ENCODE data around the gene CDC14A.

DNA sequence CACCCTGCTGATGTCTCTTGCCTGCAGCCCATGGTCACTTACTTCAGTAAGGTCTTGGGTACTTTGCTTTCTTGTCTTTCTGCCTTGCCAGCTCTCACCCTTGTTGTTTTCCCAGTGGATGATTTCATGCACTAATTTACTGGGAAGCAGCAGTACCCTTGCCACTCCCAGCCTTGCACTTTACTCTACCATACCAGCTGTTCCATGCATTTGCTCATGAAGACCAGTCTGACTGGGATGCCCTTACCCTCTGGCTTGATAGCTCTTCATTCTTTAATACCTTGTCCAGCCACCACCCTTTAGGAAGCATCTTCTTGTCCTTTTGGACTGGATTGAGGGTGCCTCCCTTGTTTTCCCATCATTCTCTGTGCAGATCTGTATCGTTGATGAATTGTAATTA lies 28.3 kb downstream of the CDC14A start:
- TF ChIP-seq SUZ12 (IDR thresholded peaks at IDR 0.05) = no peak
- TF ChIP-seq BHLHE40 (IDR thresholded peaks at IDR 0.05; ENCODE audit: borderline replicate concordance) = no peak
- TF ChIP-seq, protein P1, sequence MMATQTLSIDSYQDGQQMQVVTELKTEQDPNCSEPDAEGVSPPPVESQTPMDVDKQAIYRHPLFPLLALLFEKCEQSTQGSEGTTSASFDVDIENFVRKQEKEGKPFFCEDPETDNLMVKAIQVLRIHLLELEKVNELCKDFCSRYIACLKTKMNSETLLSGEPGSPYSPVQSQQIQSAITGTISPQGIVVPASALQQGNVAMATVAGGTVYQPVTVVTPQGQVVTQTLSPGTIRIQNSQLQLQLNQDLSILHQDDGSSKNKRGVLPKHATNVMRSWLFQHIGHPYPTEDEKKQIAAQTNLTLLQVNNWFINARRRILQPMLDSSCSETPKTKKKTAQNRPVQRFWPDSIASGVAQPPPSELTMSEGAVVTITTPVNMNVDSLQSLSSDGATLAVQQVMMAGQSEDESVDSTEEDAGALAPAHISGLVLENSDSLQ (IDR thresholded peaks at IDR 0.05) = no peak
- TF ChIP-seq FOXM1 (IDR thresholded peaks at IDR 0.05; ENCODE audit: borderline replicate concordance) = no peak
- TF ChIP-seq HDGF (IDR thresholded peaks at IDR 0.05; ENCODE audit: borderline replicate concordance) = no peak
- TF ChIP-seq L3MBTL2 (conservative IDR thresholded peaks at IDR 0.05) = no peak
- TF ChIP-seq SP1 (IDR thresholded peaks at IDR 0.05) = no peak

All from HEK293T (cell line).